WI38 (cell line): ENCODE results near the gene NGEF.
"Not testable (repeated sequence)": the region's sequence is repeated elsewhere in the genome, so short reads cannot be mapped to it uniquely, and the experiment has no call there.

Source experiments
- H3K4me3 ChIP-seq: 2 replicates; pipeline ENCODE4 v1.5.1; 2011; ENCODE audit warnings: low read depth, mild to moderate bottlenecking, control low read depth, low read length
- CTCF ChIP-seq: IDR thresholded peaks from 2 replicates; pipeline ENCODE4 v1.5.1; 2012; ENCODE audit warnings: low read depth, mild to moderate bottlenecking, control low read depth, low read length

The NGEF gene

GRCh38 chr2:233025706-233026105 lies 12.7 kb upstream of the NGEF start:
- no peak overlapping the region for H3K4me3 ChIP-seq
- no peak for TF ChIP-seq CTCF

- no peak overlapping the region for H3K4me3 ChIP-seq
- TF ChIP-seq CTCF, result no peak
Observed at GRCh38 chr2:233023761-233024410, 10.8 kb upstream of the NGEF start.

- no peak for TF ChIP-seq CTCF
- H3K4me3 ChIP-seq, result no peak overlapping the region
Observed at GRCh38 chr2:233023007-233023760, 10.1 kb upstream of the NGEF start.

GRCh38 chr2:233022561-233022960 lies 9.5 kb upstream of the NGEF start:
- no peak overlapping the region for H3K4me3 ChIP-seq
- no peak for TF ChIP-seq CTCF

- H3K4me3 ChIP-seq, result no peak overlapping the region
- TF ChIP-seq CTCF, result no peak
Observed at GRCh38 chr2:233021771-233022170, 8.7 kb upstream of the NGEF start.

GRCh38 chr2:233020454-233020853 lies 7.4 kb upstream of the NGEF start:
- TF ChIP-seq CTCF, result no peak
- no peak overlapping the region for H3K4me3 ChIP-seq

- H3K4me3 ChIP-seq, result not testable (repeated sequence)
Observed at GRCh38 chr2:233019610-233020009, 6.6 kb upstream of the NGEF start.
